ENCODE results near the gene TGM3.

Gene TGM3

GRCh38 chr20:2346188-2346587 is 50.4 kb downstream of the TGM3 start:
- Histone ChIP-seq H3K27ac (replicated peaks) (no peak overlapping the region), H3K27me3 (ENCODE audit: insufficient read depth, poor library complexity, severe bottlenecking) (no peaks in the 10 kb centered on the region), H3K4me3 (replicated peaks; ENCODE audit: insufficient read depth, low read length) (no peak overlapping the region)
- TF ChIP-seq CTCF (IDR thresholded peaks at IDR 0.05; ENCODE audit: insufficient read depth, low read length): no peak
- TF ChIP-seq SPI1 (IDR thresholded peaks at IDR 0.05; ENCODE audit: borderline replicate concordance, low read depth): peak; percentile 1; the same call in 1 of the 2 replicates
- no peak for DNase-seq (ENCODE audit: low read depth in 1 of 2, low spot score in 1 of 2)

GRCh38 chr20:2348336-2348735 is 52.5 kb downstream of the TGM3 start:
- Histone ChIP-seq H3K4me3 (replicated peaks; ENCODE audit: insufficient read depth, low read length) (no peak overlapping the region), H3K27me3 (ENCODE audit: insufficient read depth, poor library complexity, severe bottlenecking) (no peaks in the 10 kb centered on the region), H3K27ac (replicated peaks) (no peak overlapping the region)
- no peak for DNase-seq (ENCODE audit: low read depth in 1 of 2, low spot score in 1 of 2)
- TF ChIP-seq GABPA (IDR thresholded peaks at IDR 0.05; ENCODE audit: low read depth) (no peak), CTCF (IDR thresholded peaks at IDR 0.05; ENCODE audit: insufficient read depth, low read length) (no peak), POLR2AphosphoS5 (IDR thresholded peaks at IDR 0.05; ENCODE audit: low read depth) (no peak), SPI1 (IDR thresholded peaks at IDR 0.05; ENCODE audit: borderline replicate concordance, low read depth) (no peak)
- TF ChIP-seq, protein P1, sequence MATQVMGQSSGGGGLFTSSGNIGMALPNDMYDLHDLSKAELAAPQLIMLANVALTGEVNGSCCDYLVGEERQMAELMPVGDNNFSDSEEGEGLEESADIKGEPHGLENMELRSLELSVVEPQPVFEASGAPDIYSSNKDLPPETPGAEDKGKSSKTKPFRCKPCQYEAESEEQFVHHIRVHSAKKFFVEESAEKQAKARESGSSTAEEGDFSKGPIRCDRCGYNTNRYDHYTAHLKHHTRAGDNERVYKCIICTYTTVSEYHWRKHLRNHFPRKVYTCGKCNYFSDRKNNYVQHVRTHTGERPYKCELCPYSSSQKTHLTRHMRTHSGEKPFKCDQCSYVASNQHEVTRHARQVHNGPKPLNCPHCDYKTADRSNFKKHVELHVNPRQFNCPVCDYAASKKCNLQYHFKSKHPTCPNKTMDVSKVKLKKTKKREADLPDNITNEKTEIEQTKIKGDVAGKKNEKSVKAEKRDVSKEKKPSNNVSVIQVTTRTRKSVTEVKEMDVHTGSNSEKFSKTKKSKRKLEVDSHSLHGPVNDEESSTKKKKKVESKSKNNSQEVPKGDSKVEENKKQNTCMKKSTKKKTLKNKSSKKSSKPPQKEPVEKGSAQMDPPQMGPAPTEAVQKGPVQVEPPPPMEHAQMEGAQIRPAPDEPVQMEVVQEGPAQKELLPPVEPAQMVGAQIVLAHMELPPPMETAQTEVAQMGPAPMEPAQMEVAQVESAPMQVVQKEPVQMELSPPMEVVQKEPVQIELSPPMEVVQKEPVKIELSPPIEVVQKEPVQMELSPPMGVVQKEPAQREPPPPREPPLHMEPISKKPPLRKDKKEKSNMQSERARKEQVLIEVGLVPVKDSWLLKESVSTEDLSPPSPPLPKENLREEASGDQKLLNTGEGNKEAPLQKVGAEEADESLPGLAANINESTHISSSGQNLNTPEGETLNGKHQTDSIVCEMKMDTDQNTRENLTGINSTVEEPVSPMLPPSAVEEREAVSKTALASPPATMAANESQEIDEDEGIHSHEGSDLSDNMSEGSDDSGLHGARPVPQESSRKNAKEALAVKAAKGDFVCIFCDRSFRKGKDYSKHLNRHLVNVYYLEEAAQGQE (IDR thresholded peaks at IDR 0.05; ENCODE audit: insufficient replicate concordance, low read depth): no peak

- TF ChIP-seq SPI1 (IDR thresholded peaks at IDR 0.05; ENCODE audit: borderline replicate concordance, low read depth) (no peak), CTCF (IDR thresholded peaks at IDR 0.05; ENCODE audit: insufficient read depth, low read length) (no peak), GABPA (IDR thresholded peaks at IDR 0.05; ENCODE audit: low read depth) (no peak), POLR2AphosphoS5 (IDR thresholded peaks at IDR 0.05; ENCODE audit: low read depth) (no peak)
- TF ChIP-seq, protein P1 (IDR thresholded peaks at IDR 0.05; ENCODE audit: insufficient replicate concordance, low read depth): no peak
- Histone ChIP-seq H3K27ac (replicated peaks) (no peak overlapping the region), H3K4me3 (replicated peaks; ENCODE audit: insufficient read depth, low read length) (no peak overlapping the region), H3K27me3 (ENCODE audit: insufficient read depth, poor library complexity, severe bottlenecking) (no peaks in the 10 kb centered on the region)
- DNase-seq (ENCODE audit: low read depth in 1 of 2, low spot score in 1 of 2): no peak
Measured at GRCh38 chr20:2349801-2350200, 54.0 kb downstream of the TGM3 start.

GRCh38 chr20:2350606-2351005 is 54.8 kb downstream of the TGM3 start:
- no peak overlapping the region for H3K4me3 ChIP-seq (replicated peaks; ENCODE audit: insufficient read depth, low read length)
- TF ChIP-seq CTCF (IDR thresholded peaks at IDR 0.05; ENCODE audit: insufficient read depth, low read length): no peak
- TF ChIP-seq, protein P1 (IDR thresholded peaks at IDR 0.05; ENCODE audit: insufficient replicate concordance, low read depth): no peak
- no peak for TF ChIP-seq GABPA (IDR thresholded peaks at IDR 0.05; ENCODE audit: low read depth)
- no peak for TF ChIP-seq POLR2AphosphoS5 (IDR thresholded peaks at IDR 0.05; ENCODE audit: low read depth)
- TF ChIP-seq SPI1 (IDR thresholded peaks at IDR 0.05; ENCODE audit: borderline replicate concordance, low read depth): no peak
- no peak for DNase-seq (ENCODE audit: low read depth in 1 of 2, low spot score in 1 of 2)
- H3K27ac ChIP-seq (replicated peaks): no peak overlapping the region
- H3K27me3 ChIP-seq (ENCODE audit: insufficient read depth, poor library complexity, severe bottlenecking): no peaks in the 10 kb centered on the region
